Bone marrow (tissue), 2 donors: ENCODE measurements around the gene RNF167.
"Not testable (repeated sequence)": the region's sequence is repeated elsewhere in the genome, so short reads cannot be mapped to it uniquely, and the experiment has no call there.

Source experiments
- DNase-seq, 2 donors: peaks; one replicate each; lab custom pipeline; 2025; lab: John Stamatoyannopoulos, UW

RNF167 gene

DNA sequence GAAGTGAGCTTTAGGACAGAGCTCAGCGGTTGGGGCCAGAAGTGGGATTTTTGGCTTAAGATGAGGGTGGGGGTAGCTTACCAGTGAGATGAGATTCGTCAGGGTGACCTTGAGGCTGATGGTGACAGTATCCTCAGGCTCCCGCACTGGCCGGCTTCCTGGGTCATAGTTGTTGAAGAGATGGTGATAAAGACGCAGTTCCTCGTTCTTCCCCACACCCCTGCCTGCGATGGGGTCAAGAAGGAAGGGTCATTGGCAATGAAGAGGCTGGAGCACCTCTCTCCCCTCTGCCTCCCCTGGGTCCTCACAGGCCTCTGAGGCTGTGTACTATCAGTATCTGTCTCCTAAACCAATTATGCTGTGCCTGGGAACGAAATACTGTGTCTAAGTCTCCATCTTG is 37.5 kb upstream of the RNF167 start:
- no peak for DNase-seq

DNA sequence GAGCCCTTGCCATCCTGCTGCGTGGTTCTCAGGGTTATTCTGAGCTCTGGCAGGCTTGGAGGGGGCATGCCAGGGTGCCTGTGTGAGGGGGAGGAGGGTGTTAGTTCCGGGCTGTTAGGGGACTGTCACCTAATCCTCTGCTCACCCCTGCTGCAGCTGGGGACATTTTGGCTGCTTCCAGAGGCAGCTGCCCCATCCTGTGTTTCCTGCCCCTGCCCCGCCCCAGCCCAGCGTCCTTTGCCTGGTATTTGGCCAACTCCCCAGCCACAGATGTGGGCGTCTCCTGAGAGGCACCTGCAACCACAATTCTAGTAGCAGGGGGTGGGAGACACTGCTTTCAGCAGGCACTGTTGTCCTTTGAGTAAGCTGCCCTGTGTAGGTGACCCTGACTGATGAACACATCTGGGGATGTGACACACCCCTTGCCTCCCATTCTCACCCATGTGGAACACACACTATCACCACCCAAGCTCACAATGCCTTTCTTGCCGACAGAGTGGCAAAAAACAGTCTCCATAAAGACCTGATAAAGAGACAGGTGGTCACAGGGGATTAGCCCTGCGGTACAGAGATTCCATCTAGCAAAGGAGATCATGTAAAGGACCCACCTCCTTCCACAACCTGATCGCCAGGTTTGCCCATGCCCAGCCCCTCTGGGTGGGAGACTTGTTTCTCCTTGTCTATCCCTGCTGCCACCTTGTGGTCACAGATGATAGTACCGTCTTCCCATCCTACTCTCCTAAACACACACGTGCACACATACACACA is 36.8 kb upstream of the RNF167 start, which contains the start of gene CHRNE:
Gene CHRNE, minus strand, starts transcription at position 48 of the 768 bp plus-strand sequence. Its CDS starts 35 bp downstream, at position 13.
- DNase-seq, result peak; percentile 16 to 49

DNA sequence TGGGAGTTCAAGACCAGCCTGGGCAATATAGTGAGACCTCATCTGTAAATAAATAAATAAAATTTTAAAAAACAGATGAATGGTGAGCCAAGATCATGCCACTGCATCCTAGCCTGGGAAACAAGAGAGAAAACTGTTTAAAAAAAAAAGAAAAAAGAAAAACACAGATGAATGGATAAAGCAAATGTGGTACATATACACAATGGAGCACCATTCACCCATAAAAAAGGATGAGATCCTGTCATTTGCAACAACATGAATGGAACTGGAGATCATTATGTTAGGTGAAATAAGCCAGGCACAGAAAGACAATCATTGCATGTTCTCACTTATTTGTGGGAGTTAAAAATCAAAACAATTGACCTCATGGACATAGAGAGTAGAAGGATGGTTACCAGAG is 33.4 kb upstream of the RNF167 start:
- DNase-seq, result not testable (repeated sequence)

DNA sequence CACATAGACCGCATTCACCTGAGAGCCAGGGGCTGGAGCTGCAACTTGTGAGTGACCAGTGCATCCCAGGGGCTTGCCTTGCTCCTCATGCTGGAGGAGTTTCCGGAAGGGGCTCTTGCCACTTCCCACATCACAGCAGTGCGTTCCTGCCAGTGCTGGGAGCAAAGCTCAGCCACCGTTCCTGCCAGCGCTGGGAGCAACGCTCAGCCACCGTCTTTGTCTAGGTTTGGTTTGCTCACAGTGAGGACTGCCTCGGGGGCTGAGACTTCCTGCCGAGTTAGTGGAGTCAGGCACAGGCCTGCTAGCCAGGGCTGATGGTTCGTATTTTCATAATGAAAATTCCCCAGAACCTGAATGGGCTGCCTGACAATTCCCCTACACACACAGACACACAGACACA is 31.8 kb upstream of the RNF167 start:
- DNase-seq, result no peak

DNA sequence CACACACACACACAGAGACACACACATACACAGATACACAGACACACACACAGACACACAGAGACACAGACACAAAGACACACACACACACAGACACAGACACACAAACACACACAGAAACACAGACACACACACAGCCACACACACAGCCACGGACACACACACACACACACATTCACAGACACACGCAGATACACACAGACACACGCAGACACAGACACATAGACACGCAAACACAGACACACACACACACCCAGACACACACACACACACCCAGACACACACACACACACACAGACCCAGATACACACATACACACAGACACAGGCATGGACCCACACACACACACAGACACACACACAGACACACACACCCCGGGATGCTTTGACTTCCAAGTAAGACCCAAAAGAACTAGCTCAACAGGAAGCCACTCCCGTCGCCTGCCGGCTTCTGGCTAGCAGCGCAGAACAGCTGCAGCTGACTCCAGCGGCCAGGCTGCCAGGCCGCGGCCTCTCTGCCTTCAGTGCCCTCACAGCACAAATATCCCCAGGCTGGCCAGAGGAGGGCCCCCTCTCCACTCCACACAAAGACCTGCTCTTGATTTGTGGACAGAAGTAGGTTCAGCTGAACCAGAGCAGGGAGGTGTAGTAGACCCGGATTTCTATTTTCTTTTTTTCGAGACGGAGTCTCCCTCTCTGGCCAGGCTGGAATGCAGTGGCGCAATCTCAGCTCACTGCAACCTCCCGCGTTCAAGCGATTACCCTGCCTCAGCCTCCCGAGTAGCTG is 31.2 kb upstream of the RNF167 start:
- peak; percentile 57 to 85 for DNase-seq

DNA sequence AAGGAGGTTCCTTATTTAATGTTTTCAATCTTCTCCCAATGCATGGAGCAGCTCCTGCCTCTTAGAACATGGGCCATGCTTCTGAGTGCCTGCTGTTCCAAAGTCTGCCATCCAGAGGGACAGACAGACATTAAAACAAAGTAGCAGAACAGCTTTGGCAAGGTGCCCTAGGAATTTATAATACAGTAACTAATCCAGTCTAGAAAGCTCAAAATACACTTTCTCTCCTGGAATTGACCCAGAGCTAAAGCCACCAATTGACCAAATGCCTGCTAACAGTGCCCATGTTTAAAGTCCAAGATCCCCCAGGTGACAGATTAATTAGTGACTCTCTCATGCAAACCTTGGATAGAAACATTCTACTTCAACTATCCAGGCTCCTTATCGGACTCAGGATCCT is 26.1 kb upstream of the RNF167 start:
- no peak for DNase-seq

- DNase-seq, result not testable (repeated sequence)
Measured at GRCh38 chr17:4914551-4914950, 25.5 kb upstream of the RNF167 start.

DNA sequence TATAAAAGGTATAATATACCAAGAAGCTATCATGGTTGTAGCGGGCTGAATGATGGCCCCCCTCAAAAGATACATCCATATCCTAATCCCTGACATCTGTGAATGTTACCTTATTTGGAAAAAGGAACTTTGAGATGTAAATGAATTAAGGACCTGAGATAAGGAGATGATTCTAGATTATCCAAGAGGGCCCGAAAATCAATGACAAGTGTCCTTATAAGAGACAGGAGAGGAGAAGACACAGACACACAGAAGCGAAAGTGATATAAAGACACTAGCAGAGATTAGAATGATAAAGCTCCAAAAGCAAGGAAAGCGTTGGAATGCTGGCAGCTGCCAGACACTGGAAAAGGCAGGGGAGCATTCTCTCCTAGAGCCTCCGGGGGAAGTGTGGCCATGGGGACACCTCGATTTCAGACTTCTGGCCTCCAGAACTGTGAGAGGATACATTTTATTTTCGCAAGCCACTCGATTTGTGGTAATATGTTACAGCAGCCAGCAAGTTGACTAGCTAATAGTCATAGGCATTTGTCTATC is 20.5 kb upstream of the RNF167 start:
- no peak for DNase-seq

DNA sequence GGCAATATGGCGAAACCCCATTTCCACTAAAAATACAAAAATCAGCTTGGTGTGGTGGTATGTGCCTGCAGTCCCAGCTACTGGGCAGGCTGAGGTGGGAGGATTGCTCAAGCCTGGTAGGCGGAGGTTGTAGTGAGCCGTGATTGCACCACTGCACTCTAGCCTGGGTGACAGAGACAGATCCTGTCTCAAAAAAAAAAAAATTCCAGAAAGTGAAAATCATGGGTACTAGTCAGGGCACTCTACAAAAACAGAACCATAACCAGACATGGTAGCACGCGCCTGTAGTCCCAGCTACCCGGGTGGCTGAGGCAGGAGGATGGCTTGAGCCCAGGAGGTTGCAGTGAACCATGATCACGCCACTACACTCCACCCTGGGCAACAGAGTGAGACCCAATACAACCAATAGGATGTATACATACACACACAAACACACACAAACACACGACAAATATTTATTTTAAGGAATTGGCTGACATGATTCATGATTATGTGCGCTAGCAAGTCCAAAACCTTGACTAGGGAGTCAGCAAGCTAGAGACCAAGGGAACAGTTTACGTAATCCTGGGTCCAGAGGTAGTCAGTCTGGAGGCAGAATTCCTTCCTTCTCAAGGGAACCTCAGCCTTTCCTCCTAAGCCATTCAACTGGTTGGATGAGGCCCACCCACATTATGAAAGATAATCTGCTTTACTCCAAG is 19.6 kb upstream of the RNF167 start:
- DNase-seq, result peak in 1 of 2 donors; percentile 14

DNA sequence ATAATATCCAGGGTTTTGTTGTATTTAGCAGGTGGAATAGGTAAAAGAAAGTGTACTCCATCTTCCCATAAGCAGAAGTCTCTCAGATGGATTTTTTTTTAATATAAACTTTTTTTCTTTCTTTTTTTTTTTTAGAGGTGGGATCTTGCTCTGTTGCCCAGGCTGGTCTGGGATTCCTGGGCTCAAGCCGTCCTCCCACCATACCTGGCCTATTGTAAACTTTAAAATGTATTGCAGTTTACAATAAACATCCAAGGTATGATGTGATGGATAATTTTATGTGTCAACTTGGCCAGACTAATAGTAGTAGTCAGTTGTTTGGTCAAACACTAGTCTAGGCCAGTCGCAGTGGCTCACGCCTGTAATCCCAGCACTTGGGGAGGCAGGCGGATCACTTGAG is 18.7 kb upstream of the RNF167 start:
- no peak for DNase-seq

GRCh38 chr17:4926577-4927335 is 13.3 kb upstream of the RNF167 start:
- not testable (repeated sequence) for DNase-seq

DNA sequence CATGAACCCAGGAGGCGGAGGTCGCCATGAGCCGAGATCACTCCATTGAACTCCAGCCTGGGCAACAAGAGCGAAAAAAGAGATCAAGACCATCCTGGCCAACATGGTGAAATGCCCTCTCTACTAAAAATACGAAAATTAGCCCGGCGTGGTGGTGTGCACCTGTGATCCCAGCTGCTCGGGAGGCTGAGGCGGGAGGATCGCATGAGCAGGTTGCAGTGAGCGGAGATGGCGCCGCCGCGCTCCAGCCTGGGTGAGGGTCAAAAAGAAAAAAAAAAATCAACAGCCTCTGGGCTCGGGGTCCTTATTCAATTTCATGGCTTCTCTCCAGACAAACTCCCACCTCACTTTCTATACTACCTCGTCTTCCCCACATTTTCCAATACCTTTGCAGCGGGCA is 11.2 kb upstream of the RNF167 start:
- no peak for DNase-seq

GRCh38 chr17:4931963-4932362 is 8.1 kb upstream of the RNF167 start, which contains the start of gene GP1BA:
Gene GP1BA (plus strand): TSS chr17:4932277. CDS start chr17:4932605, 328 bp downstream.
- DNase-seq, result no peak

DNA sequence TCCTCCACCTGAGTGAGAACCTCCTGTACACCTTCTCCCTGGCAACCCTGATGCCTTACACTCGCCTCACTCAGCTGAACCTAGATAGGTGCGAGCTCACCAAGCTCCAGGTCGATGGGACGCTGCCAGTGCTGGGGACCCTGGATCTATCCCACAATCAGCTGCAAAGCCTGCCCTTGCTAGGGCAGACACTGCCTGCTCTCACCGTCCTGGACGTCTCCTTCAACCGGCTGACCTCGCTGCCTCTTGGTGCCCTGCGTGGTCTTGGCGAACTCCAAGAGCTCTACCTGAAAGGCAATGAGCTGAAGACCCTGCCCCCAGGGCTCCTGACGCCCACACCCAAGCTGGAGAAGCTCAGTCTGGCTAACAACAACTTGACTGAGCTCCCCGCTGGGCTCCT is 7.3 kb upstream of the RNF167 start:
- no peak for DNase-seq

DNA sequence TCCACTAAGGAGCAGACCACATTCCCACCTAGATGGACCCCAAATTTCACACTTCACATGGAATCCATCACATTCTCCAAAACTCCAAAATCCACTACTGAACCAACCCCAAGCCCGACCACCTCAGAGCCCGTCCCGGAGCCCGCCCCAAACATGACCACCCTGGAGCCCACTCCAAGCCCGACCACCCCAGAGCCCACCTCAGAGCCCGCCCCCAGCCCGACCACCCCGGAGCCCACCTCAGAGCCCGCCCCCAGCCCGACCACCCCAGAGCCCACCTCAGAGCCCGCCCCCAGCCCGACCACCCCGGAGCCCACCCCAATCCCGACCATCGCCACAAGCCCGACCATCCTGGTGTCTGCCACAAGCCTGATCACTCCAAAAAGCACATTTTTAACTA is 6.4 kb upstream of the RNF167 start:
- no peak for DNase-seq

DNA sequence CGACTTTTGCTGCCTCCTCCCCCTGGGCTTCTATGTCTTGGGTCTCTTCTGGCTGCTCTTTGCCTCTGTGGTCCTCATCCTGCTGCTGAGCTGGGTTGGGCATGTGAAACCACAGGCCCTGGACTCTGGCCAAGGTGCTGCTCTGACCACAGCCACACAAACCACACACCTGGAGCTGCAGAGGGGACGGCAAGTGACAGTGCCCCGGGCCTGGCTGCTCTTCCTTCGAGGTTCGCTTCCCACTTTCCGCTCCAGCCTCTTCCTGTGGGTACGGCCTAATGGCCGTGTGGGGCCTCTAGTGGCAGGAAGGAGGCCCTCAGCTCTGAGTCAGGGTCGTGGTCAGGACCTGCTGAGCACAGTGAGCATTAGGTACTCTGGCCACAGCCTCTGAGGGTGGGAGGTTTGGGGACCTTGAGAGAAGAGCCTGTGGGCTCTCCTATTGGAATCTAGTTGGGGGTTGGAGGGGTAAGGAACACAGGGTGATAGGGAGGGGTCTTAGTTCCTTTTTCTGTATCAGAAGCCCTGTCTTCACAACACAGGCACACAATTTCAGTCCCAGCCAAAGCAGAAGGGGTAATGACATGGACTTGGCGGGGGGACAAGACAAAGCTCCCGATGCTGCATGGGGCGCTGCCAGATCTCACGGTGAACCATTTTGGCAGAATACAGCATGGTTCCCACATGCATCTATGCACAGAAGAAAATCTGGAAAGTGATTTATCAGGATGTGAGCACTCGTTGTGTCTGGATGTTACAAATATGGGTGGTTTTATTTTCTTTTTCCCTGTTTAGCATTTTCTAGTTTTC is 5.7 kb upstream of the RNF167 start:
- peak in 1 of 2 donors; percentile 18 for DNase-seq

- no peak for DNase-seq
Measured at GRCh38 chr17:4935650-4936049, 4.4 kb upstream of the RNF167 start.

DNA sequence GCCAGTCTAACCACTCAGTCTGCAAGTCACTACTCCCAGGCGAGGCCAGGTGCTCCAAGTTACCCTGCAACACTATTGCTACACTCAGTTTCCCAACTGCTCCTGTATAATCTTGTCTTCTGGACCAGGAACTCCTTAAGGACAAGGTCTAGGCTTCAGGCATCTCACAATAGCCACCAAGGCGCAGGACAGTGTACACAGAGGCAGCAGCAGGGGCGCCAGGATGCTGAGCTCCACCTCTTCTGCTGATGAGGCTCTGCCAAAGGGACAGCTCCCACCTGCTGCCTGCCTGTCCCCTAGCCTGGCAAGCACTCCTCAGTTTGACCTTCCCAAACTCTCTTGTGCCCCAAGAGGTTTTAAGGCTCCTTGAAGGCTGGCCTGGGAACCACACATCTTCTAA is 3.6 kb upstream of the RNF167 start:
- no peak for DNase-seq

DNA sequence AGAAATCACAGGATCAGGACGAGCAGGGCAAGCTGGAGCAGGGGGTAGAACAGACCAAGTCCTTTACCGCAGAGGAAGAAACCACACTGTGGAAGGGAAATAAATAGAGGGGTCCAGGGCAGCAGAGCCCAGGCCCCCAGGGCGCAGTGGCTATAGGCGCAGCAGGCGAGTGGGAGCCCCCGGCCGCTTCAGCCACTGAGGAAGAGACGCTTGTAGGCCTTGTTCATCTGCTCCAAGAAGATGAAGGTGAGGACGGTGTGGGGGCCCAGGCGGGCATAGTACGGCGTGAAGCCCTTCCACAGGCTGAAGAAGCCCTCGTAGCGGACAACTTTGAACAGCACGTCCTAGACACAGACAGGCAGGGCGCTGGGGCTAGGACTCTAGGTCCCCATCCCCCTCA is 2.5 kb upstream of the RNF167 start:
- DNase-seq, result no peak

DNA sequence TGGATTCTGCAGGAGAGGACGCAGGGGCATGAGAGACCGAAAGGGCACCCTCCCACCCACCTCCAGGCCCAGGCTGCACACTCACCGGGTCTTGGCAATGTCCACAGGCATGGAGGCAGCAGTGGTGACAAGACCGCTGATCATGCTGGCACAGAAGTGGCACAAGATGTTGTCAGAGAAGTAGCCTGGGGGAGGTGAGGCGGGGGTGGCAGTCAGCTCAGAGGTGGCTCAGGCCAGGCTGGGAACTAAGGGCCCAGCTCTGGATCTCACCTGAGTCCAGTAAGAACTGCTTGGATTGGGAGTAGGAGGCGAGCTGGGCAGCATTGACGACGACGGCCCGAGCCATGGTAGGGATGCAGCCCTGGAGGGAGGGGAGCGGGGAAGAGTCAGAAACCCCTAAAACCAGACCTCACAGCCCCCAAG is 2.0 kb upstream of the RNF167 start:
- DNase-seq, result no peak
